GM04503 (cell line): ENCODE results near the gene MORC4.
"Not testable (repeated sequence)": the region's sequence is repeated elsewhere in the genome, so short reads cannot be mapped to it uniquely, and the experiment has no call there.

ENCODE experiments used
- DNase-seq: peaks from one replicate; pipeline ENCODE4 v3.0.0-alpha.2; 2012; ENCODE audit warnings: low read depth

The MORC4 gene

DNA sequence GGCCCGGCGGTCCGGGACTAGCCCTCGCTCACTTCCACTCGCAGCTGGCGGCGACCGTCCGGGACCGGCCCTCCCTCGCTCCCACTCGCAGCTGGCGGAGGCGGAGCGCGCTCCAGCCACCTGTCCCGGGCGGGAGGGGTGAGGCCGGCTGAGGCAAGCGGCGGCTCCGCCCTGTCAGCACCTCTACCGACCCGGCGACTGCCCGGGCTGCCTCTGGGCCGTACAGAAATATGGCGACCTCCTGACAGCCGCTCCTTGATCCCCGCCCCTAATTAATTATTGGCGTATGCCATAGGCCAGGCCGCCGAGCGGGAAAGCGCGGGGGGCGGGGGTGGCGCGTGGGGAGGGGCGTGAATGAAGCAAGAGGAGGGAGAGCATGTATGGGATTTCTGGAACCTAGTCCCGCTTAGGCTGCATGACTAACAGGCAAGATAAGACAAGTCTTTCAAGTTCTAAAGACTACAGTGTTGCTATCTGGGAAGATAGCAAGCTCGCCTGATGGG is at the start of gene MORC4:
Gene MORC4, minus strand, starts transcription at position 200 of the 503 bp plus-strand sequence. CDS start 243 bp downstream, outside the sequence.
- DNase-seq, result no peak

DNA sequence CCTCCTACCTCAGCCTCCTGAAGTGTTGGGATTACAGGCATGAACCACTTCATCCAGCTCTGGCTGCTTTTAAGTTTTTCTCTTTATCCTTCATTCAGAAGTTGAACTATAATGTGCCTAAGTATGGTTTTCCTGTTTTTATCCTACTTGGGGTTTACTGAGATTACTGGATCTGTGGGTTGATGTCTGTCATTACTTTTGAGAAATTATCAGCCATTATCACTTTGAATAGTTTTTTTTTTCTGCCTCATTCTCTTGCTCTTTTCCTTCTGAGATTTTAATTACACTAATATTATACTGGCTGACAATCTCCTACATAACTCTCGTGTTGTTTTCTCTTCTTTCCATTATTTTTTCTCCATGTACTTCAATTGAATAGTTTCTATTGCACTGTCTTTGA is 47.6 kb upstream of the MORC4 start:
- no peak for DNase-seq

DNA sequence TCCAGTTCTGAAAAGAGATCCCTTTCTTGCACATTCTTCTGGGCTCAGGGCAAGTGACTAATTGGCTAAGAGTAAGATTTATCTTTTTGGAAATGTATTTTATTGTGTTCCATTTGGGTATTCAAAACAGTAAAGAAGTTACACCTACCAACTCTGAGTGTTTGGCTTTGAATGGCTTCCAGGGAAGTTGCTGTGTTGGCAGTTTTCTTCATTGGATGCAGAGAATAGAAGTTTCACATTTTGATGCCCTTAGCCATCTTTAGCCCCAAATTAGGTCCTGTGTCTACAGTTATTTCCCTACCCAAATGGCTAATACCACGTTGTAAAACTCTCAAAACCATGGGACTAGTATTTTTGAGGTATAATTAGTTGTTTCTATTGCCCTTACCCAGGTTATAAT is 29.7 kb upstream of the MORC4 start:
- DNase-seq, result no peak

DNA sequence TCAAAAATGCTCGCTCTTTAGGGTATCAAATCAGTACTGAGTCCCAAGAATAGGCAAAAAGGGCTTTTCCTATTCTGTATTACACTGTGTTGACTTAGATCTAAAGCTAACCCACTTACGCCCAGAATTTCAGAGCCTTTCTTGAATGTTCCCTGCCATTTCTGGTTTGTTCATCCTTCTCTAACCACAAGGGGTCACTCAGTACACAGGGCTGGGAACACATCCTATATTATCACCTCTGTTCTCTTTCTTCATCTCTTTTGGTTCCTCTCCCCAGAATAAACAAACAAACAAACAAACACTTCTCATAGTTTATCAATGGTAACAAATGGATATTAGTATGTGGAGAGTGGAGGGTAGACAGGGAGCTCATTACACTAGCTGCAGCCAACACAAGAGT is 25.5 kb upstream of the MORC4 start:
- DNase-seq, result no peak

DNA sequence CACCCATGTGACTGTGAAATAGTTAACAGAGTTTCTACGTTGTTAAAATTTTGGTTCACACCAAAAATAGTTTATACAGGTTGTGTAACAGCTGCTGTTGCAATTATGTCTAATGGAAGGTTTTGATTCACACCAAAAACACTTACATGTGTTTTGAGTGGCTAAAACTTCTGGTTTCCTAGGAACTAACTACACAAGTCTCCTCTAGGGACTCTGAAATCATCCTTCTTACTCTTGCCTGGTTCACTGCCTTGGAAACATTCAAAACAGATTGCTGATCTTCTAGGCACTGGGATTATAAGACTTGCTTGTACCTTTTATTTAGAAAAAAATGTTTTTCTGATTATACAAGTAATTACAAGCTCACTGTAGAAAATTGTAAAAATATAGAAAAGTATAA is 14.9 kb upstream of the MORC4 start:
- DNase-seq, result peak; percentile 37

DNA sequence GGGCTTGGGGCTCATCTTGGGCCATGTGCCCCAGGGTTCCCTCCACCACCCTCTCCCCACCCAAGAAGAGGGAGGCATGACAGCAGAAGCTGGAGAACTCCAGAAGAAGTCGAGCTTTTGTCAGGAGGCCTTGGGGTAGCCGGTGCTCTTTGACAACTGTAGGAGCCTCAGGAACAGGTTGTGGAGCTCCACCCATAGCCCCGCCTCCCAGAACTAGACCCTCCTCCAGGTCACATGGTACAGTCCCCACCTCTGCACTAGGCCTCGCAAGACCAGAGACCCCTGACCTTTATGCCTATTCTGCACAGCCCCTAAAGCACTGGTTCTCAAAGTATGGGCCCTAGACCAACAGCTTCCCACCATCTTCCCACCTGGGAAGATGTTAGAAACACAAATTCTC is 8.0 kb upstream of the MORC4 start:
- no peak for DNase-seq

DNA sequence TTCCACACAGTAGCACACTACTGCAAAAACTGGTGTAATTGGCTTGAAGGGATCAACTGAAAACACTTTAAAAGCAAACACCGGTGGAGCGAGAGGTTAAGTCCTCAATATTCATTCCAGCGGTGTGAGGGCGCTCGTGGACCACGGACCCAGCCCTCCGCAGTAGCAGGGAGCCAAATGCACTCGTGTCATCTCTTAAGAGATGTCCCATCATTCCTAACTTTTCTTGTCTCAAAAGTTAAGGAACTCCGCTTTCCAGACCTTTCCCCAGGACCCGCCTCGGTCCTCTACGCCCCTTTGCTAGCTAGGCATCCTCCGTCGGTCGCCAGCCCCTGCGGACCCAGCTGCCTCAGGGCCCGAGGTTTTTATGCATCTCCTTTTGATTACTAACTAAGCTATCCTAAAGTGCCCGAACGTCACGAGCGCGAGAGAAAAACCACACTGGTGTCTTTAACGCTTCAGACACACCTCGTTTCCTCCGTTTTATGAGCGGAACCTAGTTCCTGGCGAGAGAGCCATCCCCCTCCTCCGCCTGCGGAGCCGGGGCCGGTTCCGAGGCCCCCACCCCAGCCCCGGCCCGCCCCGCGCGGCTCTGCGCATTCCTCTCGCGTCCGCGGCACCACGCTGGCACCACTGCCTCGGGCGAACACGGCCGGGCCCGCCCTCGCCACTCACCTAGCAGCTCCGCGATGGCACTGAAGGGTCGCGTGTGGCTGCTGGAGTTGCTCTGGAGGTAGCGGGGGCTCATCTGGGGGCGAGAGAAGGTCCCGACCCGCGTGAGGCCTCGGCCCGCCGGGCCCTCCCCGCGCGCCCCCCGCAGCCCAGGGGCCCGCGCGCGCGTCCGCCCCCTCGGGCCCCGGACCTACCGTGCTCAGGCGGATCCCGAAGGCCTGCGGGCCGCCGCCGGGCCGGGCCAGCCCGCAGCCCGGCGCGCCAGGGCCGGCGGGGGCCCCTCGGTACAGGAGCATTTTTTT is 723 bp downstream of the MORC4 start:
- DNase-seq, result no peak

DNA sequence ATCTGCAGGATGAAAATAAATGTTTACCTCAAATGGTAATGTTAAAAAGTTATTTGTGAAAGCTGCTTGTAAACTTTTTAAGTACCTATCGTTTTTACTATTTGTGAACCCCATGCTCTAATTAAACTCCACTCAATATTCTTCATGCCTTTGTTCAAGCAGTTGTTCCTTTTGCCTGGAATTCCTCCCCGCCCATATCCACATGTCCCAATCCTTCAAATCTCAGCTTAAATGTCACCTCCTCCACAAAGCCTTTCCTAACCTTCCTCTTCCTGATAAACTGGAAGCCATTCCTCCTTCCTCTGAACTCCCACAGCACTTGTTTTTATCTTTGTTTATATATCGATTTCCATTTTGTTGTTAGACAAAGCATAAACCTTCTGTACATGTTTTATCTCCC is 2.4 kb downstream of the MORC4 start:
- DNase-seq, result no peak

DNA sequence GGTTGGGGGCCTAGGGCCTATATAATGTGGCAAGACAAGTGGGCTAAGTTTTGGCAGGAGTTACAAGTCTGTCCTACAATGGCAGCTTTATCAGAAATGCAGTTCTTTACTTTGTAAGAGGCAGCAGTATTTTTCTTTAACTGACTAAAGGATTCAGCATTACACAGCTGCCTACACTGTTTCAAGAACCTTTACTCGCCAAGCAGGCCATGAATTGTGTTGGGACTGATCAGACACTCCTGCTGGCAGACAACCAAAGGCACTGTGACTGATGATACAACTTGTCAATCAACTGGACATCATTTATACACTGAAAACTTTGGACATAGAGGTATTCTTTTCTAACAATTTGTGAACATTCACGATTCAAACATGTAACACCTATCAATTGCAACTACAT is 4.3 kb downstream of the MORC4 start:
- DNase-seq, result no peak

DNA sequence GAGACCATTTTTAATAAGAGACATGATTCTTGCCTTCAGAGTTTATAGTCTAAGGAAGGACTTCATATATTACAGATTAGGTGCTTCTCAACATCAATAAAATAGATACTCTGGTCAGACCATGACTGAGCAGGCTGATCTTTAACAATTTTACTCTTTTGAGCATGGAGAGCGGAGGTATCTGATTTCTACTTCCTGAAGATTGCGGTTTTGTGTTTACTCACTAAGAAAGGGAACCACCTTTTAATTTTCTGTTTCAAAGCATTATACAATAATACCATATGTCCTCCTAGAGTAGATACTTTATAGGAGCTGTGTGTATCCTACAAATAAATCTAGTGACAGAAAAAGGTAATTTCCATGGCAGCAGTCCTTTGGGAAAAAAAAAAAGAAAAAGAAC is 12.5 kb downstream of the MORC4 start:
- DNase-seq, result no peak

DNA sequence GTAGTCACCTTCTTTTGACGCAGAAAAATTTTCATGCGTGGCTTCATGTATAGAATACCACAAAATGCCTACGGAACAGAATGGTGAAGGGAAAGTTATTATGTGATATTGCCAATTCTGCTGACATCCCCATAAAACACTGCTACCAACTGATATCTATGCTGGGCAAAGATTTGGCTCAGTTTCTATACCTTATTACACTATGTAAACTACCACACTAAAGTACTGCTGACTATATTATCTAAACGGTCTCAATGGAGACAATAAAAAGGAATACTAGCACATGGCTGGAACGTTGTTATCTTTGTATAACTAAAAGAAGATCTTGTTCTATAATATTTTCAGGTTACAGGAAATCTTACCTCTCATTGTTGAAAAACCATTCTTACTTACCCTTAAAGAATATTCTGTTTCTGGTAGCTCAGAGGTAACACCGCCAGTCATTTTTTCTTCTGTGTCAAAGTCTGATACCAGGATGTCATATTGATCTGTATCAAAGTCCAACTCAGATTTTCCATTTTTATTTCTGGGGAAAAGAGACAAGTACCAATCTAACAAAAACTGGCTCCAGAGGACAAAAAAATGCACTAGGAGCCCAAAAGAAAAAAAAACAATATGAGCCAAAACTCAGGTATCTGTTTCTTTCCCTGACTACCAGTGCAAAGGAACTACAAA is 18.9 kb downstream of the MORC4 start:
- DNase-seq, result no peak

DNA sequence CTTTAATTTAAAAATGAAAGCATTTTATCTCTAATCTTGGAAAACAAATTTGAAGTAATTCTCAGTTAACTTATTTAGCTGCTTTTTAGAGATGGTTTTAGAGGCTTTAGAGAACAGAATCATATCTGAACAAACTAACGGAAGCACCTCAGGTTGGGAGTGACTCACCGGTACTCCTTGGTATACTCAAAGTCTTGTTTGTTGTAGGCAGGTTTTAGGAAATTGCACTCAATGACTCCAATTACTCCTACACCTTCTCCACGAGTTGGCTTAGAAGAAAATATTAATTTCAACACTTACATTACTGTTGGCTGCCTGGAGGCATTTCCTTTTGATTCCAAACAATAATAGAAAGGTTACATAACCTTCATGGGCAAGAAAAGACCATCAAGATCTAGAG is 23.6 kb downstream of the MORC4 start:
- no peak for DNase-seq

DNA sequence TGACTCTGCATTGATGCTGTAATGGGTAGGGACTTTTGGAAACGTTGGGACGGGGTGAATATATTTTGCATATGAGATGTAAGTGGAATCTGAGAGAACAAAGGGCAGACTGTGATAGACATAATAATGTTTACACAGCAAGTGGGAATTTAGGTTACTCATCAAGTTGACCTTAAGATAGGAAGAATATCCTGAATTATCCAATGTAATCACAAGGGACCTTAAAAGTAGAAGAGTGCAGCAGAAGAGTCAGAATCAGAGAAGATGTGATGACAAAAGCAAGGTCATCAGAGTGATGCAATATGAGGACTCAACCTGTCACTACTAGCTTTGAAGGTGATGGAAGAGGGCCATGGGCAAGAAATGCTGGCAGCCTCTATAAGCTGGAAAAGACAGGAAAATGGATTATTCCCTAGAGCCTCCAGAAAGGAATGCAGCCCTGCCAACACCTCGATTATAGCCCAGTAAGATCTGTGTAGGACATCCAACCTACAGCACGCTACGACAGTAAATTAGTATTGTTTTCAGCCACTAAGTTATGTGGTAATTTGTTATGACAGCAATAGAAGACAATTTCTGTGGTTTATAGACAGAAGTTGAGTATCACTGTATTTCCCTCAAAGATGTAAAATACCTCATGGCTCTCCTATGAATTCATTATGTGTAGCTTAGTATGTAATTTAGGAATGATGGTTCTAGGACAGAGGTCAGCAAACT is 26.4 kb downstream of the MORC4 start:
- no peak for DNase-seq

DNA sequence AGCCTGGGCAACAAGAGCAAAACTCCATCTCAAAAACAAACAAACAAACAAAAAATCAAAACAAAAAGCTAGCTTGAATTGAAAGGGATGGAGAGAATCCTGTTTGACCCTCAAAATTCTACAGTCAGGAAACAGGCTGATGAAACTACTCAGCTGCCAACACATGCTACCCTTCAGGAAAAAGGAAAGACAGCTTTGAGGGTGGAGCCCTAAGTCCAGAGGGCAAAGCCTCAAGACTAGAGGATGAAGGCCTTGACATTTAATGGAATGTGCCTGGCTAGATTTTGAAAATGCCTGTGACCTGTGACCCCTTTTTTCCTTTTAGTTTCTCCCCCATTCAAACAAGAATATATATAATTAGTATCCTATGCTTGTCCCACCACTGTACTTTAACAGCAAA is 27.1 kb downstream of the MORC4 start:
- DNase-seq, result no peak

DNA sequence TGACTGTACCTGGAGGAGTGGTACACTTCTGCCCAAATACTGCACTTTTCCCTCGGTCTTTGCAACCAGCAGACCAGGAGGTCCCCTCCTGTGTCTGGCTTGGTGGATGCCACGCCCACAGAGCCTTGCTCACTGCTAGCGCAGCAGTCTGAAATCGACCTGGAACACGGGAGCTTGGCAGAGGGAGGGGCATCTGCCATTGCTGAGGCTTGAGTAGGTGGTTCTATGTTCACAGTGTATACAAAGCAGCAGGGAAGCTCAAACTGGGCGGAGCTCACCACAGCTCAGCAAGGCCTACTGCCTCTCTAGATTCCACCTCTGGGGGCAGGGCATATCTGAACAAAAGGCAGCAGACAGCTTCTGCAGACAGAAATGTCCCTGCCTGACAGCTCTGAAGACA is 33.5 kb downstream of the MORC4 start:
- not testable (repeated sequence) for DNase-seq

DNA sequence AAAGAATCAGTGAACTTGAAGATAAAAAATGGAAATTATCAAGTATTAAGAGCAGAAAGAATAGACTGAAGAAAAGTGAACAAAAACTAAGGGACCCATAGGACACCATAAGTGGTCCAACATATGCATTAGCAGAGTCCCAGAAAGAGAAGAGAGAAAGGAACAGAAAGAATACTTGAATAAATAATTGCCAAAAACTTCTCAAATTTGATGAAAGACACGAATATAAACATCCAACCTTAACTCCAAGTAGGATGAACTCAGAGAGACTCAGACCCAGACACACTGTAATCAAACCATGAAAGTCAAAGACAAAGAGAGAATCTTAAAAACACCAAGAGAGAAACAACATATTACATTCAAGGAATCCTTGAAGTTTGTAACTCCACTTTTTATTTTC is 35.7 kb downstream of the MORC4 start:
- no peak for DNase-seq

DNA sequence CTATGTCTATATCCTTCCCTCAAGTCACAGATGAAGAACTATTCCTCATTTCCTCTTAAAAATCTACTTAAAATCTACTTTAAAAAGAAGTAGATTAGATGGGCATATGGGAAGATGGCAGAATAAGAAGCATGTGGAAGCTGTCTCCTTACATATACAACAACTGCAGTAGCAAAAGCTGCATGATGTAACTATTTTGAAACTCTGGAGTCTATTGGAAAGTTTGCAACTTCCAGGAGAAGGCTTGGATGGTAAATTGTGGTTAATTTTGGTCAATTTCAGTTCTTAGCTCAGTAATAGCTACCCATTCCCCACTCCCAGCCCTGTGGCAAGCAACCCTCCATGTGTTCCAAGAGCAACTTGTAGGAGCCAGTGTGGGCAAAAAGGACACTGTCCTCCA is 36.9 kb downstream of the MORC4 start:
- no peak for DNase-seq

DNA sequence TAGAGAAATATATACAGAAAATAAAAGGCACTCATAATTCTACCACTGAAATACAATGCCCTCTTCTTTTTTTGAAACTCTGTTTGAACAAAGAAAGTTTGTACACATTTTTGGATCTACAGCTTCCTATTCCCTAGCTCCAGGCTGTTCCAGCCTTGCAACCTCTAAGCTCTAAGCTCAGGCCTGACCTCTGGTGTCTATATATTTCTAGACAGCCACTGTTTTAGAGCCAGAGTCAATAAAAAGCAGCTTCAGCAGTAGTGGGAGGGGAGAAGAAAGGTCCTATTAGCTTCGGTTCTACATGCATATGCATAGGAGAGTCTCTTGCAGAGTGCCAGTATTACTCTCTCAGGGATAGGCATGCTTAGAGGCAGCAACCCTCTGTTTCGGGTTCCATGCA is 40.1 kb downstream of the MORC4 start:
- DNase-seq, result no peak

DNA sequence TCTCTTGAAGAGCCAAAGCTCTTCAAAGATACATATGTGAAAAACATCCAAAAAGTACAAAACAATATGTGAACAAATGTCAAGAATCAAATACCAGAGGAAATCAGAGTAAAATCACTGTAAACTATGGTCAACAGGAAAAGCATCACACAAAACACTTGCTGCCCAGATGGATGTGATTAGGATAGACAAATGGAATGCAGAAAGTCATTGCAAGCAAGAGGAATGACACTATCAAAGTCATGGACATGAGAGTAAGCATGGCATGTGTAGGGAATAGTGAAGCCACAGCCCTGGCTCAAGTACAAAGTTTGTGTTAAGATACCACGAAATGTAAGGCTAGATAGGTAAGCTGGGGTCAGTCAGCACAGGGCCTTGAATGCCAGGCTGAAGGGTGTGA is 42.2 kb downstream of the MORC4 start:
- DNase-seq, result peak; percentile 20

DNA sequence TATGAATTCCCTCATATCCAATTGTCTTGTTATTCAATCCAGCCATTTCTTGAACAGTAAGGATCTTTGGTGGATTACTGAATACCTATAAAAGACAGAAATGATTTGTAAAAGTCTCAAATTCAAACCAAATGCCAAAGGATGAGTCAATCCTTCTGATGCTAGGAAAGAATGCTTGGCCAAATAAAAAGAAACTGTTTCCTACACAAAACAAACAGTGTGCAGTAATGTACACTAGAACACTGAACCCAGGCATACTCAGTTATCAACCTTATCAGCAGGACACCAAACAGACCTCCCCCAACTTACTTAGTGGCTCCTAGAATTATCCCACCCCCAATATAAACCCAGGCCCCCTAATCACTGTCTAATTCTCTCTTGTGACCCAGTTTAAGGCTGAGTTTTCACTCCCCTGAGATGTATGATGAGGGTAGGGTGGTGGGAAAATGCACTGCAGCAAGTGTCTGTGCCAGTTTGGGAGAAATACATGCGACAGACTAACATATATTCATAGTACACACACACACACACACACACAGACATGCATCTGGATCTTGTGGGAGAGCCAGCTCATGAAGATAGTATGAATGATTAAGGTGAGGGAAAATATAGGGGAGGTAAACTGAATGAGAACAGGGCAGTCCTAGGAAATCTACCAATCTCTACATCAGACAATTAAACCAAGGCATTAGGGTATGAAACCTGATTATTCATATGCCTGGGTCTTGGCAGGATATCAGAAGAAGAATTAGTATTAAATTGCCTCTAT is 44.8 kb downstream of the MORC4 start:
- no peak for DNase-seq

DNA sequence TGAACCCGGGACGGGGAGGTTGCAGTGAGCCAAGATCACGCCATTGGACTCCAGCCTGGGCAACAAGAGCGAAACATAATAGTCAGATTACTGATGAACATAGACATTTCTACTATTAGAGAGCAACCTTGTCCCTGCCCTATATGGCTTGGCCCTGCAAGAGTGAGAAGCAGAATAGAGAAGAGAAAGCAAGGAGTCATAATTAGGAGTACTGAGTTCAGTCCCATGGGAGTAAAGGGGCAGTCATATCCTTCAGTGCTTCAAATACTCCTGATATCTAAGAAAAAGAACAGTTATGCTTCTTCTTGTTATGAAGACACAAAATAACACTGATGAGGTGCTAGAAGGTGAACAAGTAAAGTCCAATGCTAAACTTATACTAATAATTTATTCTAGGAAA is 46.0 kb downstream of the MORC4 start:
- DNase-seq, result no peak

DNA sequence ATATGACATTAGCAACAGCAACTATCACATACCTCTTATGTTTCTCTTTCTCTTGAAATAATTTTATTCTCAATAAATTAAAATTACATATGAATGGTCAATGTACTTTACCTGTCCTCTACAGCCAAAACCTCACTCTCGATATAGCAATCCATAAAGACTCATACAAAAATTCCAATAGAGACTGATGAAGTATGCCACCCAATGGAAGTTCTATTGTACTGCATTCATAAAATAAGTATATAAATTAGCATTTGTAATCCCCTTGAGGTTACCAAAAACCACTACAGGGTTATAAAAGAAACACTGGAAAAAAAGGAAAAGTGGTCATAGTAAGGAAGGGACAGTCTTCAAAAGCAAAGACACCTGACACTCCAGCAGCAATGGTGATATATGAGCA is 47.0 kb downstream of the MORC4 start:
- no peak for DNase-seq
